GM21447 (cell line): ENCODE measurements around the gene OR10A3.
A peak's percentile ranks its signal among the peaks of the same experiment; 100 is the strongest.
"Not testable (repeated sequence)": the region's sequence is repeated elsewhere in the genome, so short reads cannot be mapped to it uniquely, and the experiment has no call there.

Experiments used
- ATAC-seq: cut with Tn5 transposase; IDR thresholded peaks from one replicate; pipeline ENCODE4 v1.9.1; 2021; ENCODE audit not compliant: unreplicated experiment

The OR10A3 gene

GRCh38 chr11:7941608-7942007, at the start of gene OR10A3:
TSS of gene OR10A3 (minus strand) at chr11:7941708. CDS start at chr11:7939520, 2,188 bp downstream.
- no peak for ATAC-seq

GRCh38 chr11:7987560-7987883, 46.0 kb upstream of the OR10A3 start:
- ATAC-seq = not testable (repeated sequence)

GRCh38 chr11:7986768-7987559, 45.5 kb upstream of the OR10A3 start, which contains the start of gene EIF3F:
TSS of gene EIF3F (plus strand) at chr11:7987337. CDS start at chr11:7987353, 16 bp downstream.
- ATAC-seq = peak; percentile 94

DNA sequence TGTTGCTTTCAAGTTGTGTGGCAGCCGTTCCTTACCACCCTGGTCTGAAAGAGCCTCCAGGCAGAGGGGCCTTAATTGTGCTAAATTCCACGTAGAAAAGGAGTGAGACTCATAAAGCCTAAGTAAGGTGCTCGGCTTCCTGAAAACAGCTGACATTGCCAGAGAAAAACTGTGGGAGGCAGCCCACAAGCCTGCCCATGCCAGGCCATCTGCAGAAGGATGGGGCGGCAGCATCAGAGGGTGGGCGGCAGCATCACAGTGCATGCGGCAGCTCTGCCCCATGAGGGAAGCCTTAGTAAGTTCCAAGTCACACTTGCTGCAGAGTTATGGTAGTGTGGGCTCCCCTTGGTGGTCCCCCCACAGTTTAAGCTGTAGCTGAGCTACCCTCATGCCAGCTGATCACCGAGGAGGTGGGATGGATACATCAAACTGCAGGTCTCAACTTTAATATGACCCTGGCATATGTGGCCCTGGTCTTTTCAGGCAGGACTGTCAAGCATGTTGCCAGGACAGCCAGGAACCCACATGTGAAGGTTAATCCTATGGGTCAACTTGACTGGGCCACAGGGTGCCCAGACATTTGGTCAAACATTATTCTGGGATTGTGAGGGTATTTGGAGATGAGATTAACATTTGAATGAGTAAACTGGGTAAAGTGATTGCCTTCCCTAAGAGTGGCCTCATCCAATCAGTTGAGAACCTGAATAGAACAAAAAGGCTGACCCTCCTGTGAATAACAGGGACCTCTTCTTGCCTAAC, 42.5 kb upstream of the OR10A3 start:
- ATAC-seq = no peak

DNA sequence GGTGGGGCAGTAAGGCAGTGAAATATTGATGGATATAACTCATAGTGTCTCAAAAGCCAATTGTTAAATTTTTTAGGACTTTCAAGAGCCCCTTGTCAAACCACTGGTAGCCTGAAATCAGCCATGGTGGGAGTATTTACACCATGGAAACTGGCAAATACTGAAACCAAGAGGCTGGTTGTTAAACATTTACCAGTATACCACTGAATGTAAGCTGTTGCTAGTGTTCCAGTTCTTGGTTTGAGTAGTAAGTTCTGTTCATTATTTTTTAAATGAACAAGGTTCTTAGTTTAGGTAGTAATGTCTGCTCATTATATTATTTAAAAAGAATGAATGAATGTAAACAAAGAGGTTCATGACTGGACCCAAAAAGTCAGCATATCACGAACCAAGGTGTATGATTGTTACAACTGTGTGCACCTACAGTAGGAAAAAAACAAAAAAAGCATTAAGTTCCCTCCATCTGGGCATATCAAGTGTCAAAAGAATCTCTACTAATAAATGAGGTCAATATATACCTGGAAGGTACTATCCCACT, 41.1 kb upstream of the OR10A3 start:
- ATAC-seq = peak; percentile 46

DNA sequence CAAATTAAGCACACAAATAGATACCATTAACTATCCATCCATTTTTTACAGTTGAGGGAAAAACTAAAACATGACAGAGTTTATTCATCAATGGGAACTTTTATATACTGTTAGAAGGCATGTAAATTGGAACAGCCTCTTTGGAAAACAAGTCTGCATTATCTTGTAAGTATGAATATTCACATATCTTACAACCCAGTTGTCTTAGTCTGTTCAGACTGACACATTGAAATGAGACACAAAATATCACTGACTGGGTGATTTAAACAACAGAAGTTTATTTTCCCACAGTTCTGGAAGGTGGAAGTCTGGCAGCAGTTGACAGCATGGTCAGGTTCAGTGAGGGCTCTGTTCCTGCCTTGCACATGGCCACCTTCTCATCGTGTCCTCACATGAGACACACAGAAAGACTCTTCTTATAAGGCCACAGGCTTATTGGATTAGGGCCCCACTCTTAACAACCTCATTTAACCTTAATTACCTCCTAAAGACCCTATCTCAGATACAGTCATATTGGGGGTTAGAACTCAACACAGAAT, 40.2 kb upstream of the OR10A3 start:
- ATAC-seq = no peak

DNA sequence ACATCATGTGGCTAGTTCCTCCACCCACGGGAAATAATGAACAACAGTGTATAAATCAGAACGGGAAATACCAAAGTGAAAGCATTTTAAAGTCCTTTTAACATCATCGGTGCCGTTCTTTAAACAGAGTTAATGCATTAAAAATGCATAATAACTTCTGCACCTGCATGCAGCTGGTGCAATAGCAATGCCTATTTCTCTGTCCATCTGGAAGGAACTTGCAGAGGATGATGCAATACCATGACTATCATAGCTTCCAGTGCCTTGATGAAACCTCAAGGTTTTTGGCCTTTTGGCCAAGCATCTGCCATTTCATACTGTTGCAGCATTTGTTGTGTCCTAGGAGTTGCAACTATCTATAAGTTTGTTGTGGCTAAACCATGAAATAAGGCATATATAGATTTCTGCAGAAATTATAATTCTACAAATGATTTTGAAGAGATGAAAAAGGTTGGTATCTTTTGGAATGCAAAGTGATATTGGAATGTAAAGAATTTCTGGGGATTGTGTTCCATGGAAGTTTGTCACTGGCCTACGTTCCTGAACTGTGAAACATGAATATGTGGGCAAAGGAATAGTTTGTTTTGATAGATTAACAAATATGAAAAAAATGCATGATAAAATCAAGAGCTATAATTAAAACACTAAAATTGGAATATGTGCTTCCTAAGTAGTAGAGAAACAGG, 35.9 kb upstream of the OR10A3 start:
- no peak for ATAC-seq

- no peak for ATAC-seq
Measured at GRCh38 chr11:7974668-7975067, 33.2 kb upstream of the OR10A3 start.

DNA sequence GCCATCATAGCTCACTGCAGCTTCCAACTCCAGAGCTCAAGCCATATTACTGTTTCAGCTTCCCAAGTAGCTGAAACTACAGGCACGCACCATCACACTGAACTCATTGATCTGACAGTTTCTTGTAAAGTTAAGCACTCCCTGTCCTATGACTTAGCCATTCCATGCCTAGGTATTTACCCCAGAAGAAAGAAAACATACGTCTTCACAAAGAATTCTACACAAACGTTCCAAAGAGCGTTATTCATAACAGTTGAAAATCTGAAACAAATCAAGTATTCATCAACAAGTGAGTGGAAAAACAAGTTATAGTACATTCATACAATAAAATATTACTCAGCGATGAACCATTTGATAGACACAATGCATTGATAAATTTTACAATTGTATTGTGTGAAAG, 31.5 kb upstream of the OR10A3 start:
- ATAC-seq = no peak

- ATAC-seq = no peak
Measured at GRCh38 chr11:7971846-7972245, 30.3 kb upstream of the OR10A3 start.

GRCh38 chr11:7969756-7970646, 28.5 kb upstream of the OR10A3 start:
- no peak for ATAC-seq

DNA sequence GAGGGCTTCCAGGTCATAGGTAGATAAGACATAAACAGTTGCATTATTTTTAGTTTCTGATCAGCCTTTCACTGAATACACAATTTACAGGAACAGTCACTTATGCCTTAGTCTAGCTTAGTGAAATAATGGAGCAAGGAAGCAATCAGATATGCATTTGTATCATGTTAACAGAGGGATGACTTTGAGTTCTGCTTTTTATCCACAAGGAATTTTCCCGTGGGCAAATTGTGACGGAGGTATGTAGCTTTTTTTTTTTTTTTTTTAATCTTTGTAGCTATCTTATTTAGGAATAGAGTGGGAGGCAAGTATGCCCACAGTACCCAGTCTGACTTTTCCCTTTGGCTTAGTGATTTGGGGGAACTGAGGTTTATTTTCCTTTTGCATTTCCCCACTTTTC, 27.2 kb upstream of the OR10A3 start:
- ATAC-seq = no peak

DNA sequence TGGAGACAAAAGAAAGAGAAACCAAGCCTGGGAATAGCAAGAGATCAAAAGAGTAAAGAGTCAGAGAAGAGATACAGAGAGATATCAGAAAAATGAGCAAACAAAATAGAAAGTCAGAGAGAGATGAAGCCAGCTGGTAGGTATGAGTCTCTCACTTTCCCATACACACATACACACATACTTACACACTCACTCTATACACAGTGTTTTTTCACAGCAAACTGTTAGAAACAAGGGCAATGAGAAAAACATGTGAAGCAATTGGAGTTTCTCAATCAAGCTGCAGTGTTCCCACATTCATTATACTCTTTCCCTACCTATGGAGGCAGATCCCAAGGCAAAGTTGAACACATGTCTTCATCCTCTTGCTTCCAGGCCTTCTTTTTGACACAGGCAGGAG, 26.3 kb upstream of the OR10A3 start:
- no peak for ATAC-seq

GRCh38 chr11:7967097-7967496, 25.6 kb upstream of the OR10A3 start:
- no peak for ATAC-seq

GRCh38 chr11:7965386-7965785, 23.9 kb upstream of the OR10A3 start, which contains the start of gene NLRP10:
TSS of gene NLRP10 (minus strand) at chr11:7965447. CDS start at chr11:7963495, 1,952 bp downstream.
- no peak for ATAC-seq

DNA sequence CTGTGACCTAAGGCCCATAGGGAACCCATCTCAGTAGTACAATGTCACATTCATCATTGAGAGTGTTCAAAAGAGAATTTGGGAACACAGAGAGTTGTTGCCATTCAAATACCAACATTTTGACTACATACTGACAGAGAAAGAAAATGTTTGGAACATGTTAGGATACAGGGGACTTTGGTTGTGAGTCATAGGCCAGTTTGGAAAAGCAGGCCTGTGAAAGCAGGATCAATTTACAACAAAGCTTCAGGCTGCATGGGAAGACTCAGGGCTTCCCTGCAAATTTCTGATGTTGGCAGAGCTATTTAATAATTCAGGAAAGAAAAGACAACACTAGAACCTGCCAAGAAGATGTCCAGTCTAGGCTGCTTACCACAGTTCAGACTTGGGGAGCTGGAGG, 23.4 kb upstream of the OR10A3 start:
- no peak for ATAC-seq

- no peak for ATAC-seq
Measured at GRCh38 chr11:7964261-7964660, 22.8 kb upstream of the OR10A3 start.

DNA sequence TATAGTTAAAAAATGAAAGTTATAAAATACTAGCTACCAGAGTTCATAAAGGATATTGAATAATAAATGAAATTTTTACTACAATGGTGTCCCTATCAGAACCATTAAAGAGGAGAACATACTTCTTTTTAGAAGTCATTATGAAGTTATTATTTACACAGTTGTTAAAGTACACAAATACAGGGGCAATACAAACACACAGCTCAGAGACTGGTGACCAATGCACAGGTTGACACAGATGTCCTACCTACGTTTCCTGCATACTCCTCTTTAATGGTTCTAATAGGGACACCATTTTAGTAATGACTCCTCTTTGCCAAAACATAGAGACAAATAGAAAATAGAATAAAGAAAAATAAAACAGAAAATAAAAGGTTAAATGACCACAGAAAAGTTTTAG, 13.7 kb upstream of the OR10A3 start:
- ATAC-seq = no peak

GRCh38 chr11:7949934-7950333, 8.4 kb upstream of the OR10A3 start:
- no peak for ATAC-seq

GRCh38 chr11:7944123-7944522, 2.6 kb upstream of the OR10A3 start:
- ATAC-seq = no peak
